HepG2 (cell line): ENCODE measurements around the gene BEST2. TPM values are rescaled to one million over a fixed set of nuclear protein-coding genes. Genes with fewer than 3 reads are reported as not detected.

Source experiments
- CHD2 ChIP-seq: IDR thresholded peaks from 2 replicates; pipeline ENCODE4 v1.6.1; 2011; ENCODE audit warnings: low read depth, low read length, improper control_type of control experiment
- DZIP1 ChIP-seq: sonication (generic); formaldehyde crosslinking; IDR thresholded peaks from 2 replicates; pipeline ENCODE4 v1.5.0; 2020; ENCODE audit warnings: mild to moderate bottlenecking, missing genetic modification reagents
- HNRNPH1 ChIP-seq: fragments of 200-400 bp; formaldehyde crosslinking; optimal IDR thresholded peaks from 2 replicates; pipeline ENCODE3; 2017; ENCODE audit warnings: mild to moderate bottlenecking, low read depth, low read length
- LRRFIP1 ChIP-seq: sonication (generic); formaldehyde crosslinking; conservative IDR thresholded peaks from 2 replicates; pipeline ENCODE4 v1.4.0; 2020; ENCODE audit warnings: missing genetic modification reagents
- RAD51 ChIP-seq: fragments of 450-650 bp; IDR thresholded peaks from 2 replicates; pipeline ENCODE4 v1.6.1; 2016; ENCODE audit warnings: borderline replicate concordance
- SALL2 ChIP-seq: sonication (generic); formaldehyde crosslinking; IDR thresholded peaks from 2 replicates; pipeline ENCODE4 v1.8.1; 2023; ENCODE audit warnings: mild to moderate bottlenecking, missing genetic modification reagents, inconsistent platforms
- SRSF1 ChIP-seq: fragments of 200-400 bp; formaldehyde crosslinking; optimal IDR thresholded peaks from 2 replicates; pipeline ENCODE3; 2017; ENCODE audit warnings: mild to moderate bottlenecking, low read depth, low read length, moderate library complexity
- YY1 ChIP-seq: IDR thresholded peaks from 2 replicates; pipeline ENCODE4 v1.6.1; 2011; ENCODE audit warnings: low read length, low read depth, moderate library complexity, mild to moderate bottlenecking; ENCODE audit not compliant: insufficient read depth, insufficient replicate concordance
- ZMAT3 ChIP-seq: sonication (generic); formaldehyde crosslinking; conservative IDR thresholded peaks from 2 replicates; pipeline ENCODE4 v1.7.0; 2021; ENCODE audit warnings: missing genetic modification reagents
- ZNF646 ChIP-seq: sonication (generic); formaldehyde crosslinking; IDR thresholded peaks from 2 replicates; pipeline ENCODE4 v1.9.0; 2021; ENCODE audit warnings: mild to moderate bottlenecking, missing genetic modification reagents
- ZNF687 ChIP-seq: sonication (generic); formaldehyde crosslinking; IDR thresholded peaks from 2 replicates; pipeline ENCODE4 v1.5.1; 2020; ENCODE audit warnings: mild to moderate bottlenecking, missing genetic modification reagents, moderate library complexity
- polyA plus RNA-seq, 8 experiments: library from polyadenylated mRNA; depleted of rRNA in 3 of 8; stranded (reverse) in 7 of 8; unstranded in 1 of 8; fragments of >200 nt; fragmentation: Illumina TruSeq in 4 of 8; extraction: Trizol in 4 of 8; gene quantifications; 2 replicates each; pipeline versions ENCODE4 v1.2.1 to v1.2.3, GENCODE V29; 2011 to 2016; ENCODE audit warnings: low read depth in 4 of 8, missing spikeins in 1 of 8, mixed read lengths in 1 of 8; ENCODE audit not compliant: insufficient read depth in 1 of 8
- total RNA-seq, 5 experiments: library from RNA; depleted of rRNA; stranded (reverse); fragments of >200 nt; fragmentation: Illumina TruSeq; extraction: Trizol; gene quantifications; 2 replicates each; pipeline ENCODE4 v1.2.3, GENCODE V29; 2016; ENCODE audit warnings: low read depth in 1 of 5

The BEST2 gene
- total and polyA plus RNA-seq, 2 of the 13 experiments (the other 11 are each of a cell fraction or from before 2014, with no cell fraction given), result not detected

GRCh38 chr19:12793290-12794195 lies 42.0 kb downstream of the BEST2 start (continued):
- TF ChIP-seq DZIP1 (no peak; the same call in 1 of the 2 replicates), ZNF687 (CRISPR knock-in tag) (peak; percentile 87), YY1 (peak; percentile 12), LRRFIP1 (CRISPR knock-in tag) (no peak), SRSF1 (no peak), ZMAT3 (CRISPR knock-in tag) (peak; percentile 67; the same call in 1 of the 2 replicates), CHD2 (peak; percentile 72; the same call in 1 of the 2 replicates), HNRNPH1 (no peak), ZNF646 (CRISPR knock-in tag) (no peak), RAD51 (no peak), SALL2 (CRISPR knock-in tag) (0 out of 2 replicates have a peak, but pooled peaks have one; percentile 50)
